ENCODE measurements around the gene PPME1.
"Not testable (repeated sequence)": the region's sequence is repeated elsewhere in the genome, so short reads cannot be mapped to it uniquely, and the experiment has no call there.

Gene PPME1

GRCh38 chr11:74170694-74171629 lies at the start of gene PPME1, which contains the start of gene C2CD3:
Gene PPME1 (plus strand): TSS chr11:74171289. CDS start chr11:74171422, 133 bp downstream.
Gene C2CD3 (minus strand): TSS chr11:74171002. CDS start chr11:74170792, 210 bp downstream.
- peak; percentile 100 for DNase-seq

- DNase-seq, result no peak
Observed at GRCh38 chr11:74121804-74122203, 49.3 kb upstream of the PPME1 start.

GRCh38 chr11:74123008-74123448 lies 48.1 kb upstream of the PPME1 start:
- no peak for DNase-seq

GRCh38 chr11:74129121-74129520 lies 42.0 kb upstream of the PPME1 start:
- not testable (repeated sequence) for DNase-seq

- no peak for DNase-seq
Observed at GRCh38 chr11:74132833-74133232, 38.3 kb upstream of the PPME1 start.

GRCh38 chr11:74133436-74133835 lies 37.7 kb upstream of the PPME1 start:
- no peak for DNase-seq

- no peak for DNase-seq
Observed at GRCh38 chr11:74134661-74135060, 36.4 kb upstream of the PPME1 start.

GRCh38 chr11:74135127-74135840 lies 35.8 kb upstream of the PPME1 start:
- no peak for DNase-seq

- DNase-seq, result peak; percentile 34
Observed at GRCh38 chr11:74138021-74138420, 33.1 kb upstream of the PPME1 start.

GRCh38 chr11:74138572-74138971 lies 32.5 kb upstream of the PPME1 start:
- DNase-seq, result peak; percentile 98

GRCh38 chr11:74139151-74139918 lies 31.8 kb upstream of the PPME1 start:
- DNase-seq, result peak; percentile 27

GRCh38 chr11:74139919-74140431 lies 31.1 kb upstream of the PPME1 start:
- DNase-seq, result peak; percentile 50

- DNase-seq, result peak; percentile 68
Observed at GRCh38 chr11:74141241-74141695, 29.8 kb upstream of the PPME1 start.

GRCh38 chr11:74141908-74142307 lies 29.2 kb upstream of the PPME1 start:
- DNase-seq, result no peak

GRCh38 chr11:74142624-74143023 lies 28.5 kb upstream of the PPME1 start:
- DNase-seq, result peak; percentile 51

- no peak for DNase-seq
Observed at GRCh38 chr11:74144592-74144991, 26.5 kb upstream of the PPME1 start.

- no peak for DNase-seq
Observed at GRCh38 chr11:74147199-74147929, 23.7 kb upstream of the PPME1 start.

- DNase-seq, result no peak
Observed at GRCh38 chr11:74153224-74153623, 17.9 kb upstream of the PPME1 start.

GRCh38 chr11:74154620-74155281 lies 16.3 kb upstream of the PPME1 start:
- DNase-seq, result peak; percentile 22

- DNase-seq, result no peak
Observed at GRCh38 chr11:74157169-74157568, 13.9 kb upstream of the PPME1 start.

- DNase-seq, result no peak
Observed at GRCh38 chr11:74159642-74160041, 11.4 kb upstream of the PPME1 start.
